Esophagus squamous epithelium (tissue), 4 donors: Measurements from ENCODE around the gene LINC00237.

ENCODE experiments used
- CTCF ChIP-seq, 6 experiments: fragments of 450-650 bp in 4 of 6; fragments of 200-600 bp in 2 of 6; sonication (generic) in 2 of 6; IDR thresholded peaks; one replicate each; pipeline ENCODE4 v1.5.1; 2016 to 2019; ENCODE audit warnings: antibody characterized with exemption in 6 of 6, mild to moderate bottlenecking in 4 of 6, moderate library complexity in 4 of 6
- POLR2A ChIP-seq, 4 donors: fragments of 450-650 bp; IDR thresholded peaks; one replicate each; pipeline ENCODE4 v1.6.1; 2017; ENCODE audit warnings: antibody characterized with exemption in 4 of 4, mild to moderate bottlenecking in 4 of 4, moderate library complexity in 3 of 4

GRCh38 chr20:21101932-21102575 is 4.1 kb downstream of the LINC00237 start:
- TF ChIP-seq POLR2A (IDR thresholded peaks at IDR 0.05): no peak
- TF ChIP-seq CTCF (IDR thresholded peaks at IDR 0.05): no peak
